H1 (cell line): Measurements from ENCODE around the gene SPINT2. TPM values are rescaled to one million over a fixed set of nuclear protein-coding genes. Genes with fewer than 3 reads are reported as not detected.

Experiments
- CTCF ChIA-PET: fragments of 300-600 bp; sonication (Branson Sonifier 250); formaldehyde crosslinking; loops from one replicate; lab custom pipeline; 2021; ENCODE audit not compliant: partially characterized antibody; lab: Charles Lee
- POLR2A ChIA-PET: fragments of 300-600 bp; sonication (Branson Sonifier 250); formaldehyde crosslinking; loops from one replicate; lab custom pipeline; 2021; ENCODE audit warnings: inconsistent platforms; ENCODE audit not compliant: partially characterized antibody; lab: Charles Lee
- DNase-seq, 2 experiments: peaks; one replicate each; pipeline versions ENCODE4 v3.0.0 to v3.0.0-alpha.2; 2010 to 2022; ENCODE audit warnings: low spot score in 2 of 2, low read depth in 1 of 2, mixed read lengths in 1 of 2
- FAIRE-seq: peaks from 2 replicates; lab custom pipeline; 2011; peaks lifted over from hg19 to GRCh38; lab: Jason Lieb, UNC
- H2AFZ ChIP-seq: 2 replicates; pipeline ENCODE4 v1.8.1; 2012; ENCODE audit warnings: low read length, inconsistent platforms
- H2AK5ac ChIP-seq: 2 replicates; pipeline ENCODE4 v1.6.1; 2013; ENCODE audit warnings: low read depth, low read length
- H2BK120ac ChIP-seq: replicated peaks from 2 replicates; pipeline ENCODE3; 2013; ENCODE audit warnings: low read depth, low read length, inconsistent platforms
- H2BK12ac ChIP-seq: 2 replicates; pipeline ENCODE4 v1.6.1; 2013; ENCODE audit warnings: low read depth, low read length
- H2BK15ac ChIP-seq: 2 replicates; pipeline ENCODE4 v1.6.1; 2013; ENCODE audit warnings: low read length
- H2BK20ac ChIP-seq: 2 replicates; pipeline ENCODE4 v1.6.1; 2013; ENCODE audit warnings: low read length
- H2BK5ac ChIP-seq: 2 replicates; pipeline ENCODE4 v1.6.1; 2013; ENCODE audit warnings: low read depth, low read length
- H3K14ac ChIP-seq: 2 replicates; pipeline ENCODE4 v1.6.1; 2013; ENCODE audit warnings: inconsistent platforms; ENCODE audit not compliant: insufficient read length
- H3K18ac ChIP-seq: 2 replicates; pipeline ENCODE4 v1.6.1; 2013; ENCODE audit warnings: low read length; ENCODE audit errors: extremely low read depth
- H3K23ac ChIP-seq: 2 replicates; pipeline ENCODE4 v1.6.1; 2013; ENCODE audit warnings: inconsistent platforms; ENCODE audit not compliant: insufficient read length
- H3K23me2 ChIP-seq: 2 replicates; pipeline ENCODE4 v1.6.1; 2013; ENCODE audit warnings: low read depth, low read length
- H3K27ac ChIP-seq: 2 replicates; pipeline ENCODE4 v1.6.1; 2011; ENCODE audit warnings: low read depth, low read length, inconsistent platforms
- H3K27me3 ChIP-seq, 4 experiments: replicated peaks in 1 of 4; 1 replicate in 1 of 4; 2 replicates in 3 of 4; pipeline versions ENCODE4 v1.6.1 to v1.8.1; 2011 to 2013; ENCODE audit warnings: low read length in 3 of 4, mild to moderate bottlenecking in 3 of 4, inconsistent platforms in 2 of 4, mixed read lengths in 2 of 4, moderate library complexity in 1 of 4; ENCODE audit not compliant: control insufficient read depth in 3 of 4, insufficient read depth in 3 of 4; ENCODE audit errors: extremely low read depth in 1 of 4
- H3K36me3 ChIP-seq, 4 experiments: 2 replicates each; pipeline versions ENCODE4 v1.6.1 to v1.8.1; 2011 to 2013; ENCODE audit warnings: mild to moderate bottlenecking in 4 of 4, low read length in 3 of 4, moderate library complexity in 2 of 4, control low read depth in 1 of 4, inconsistent platforms in 1 of 4; ENCODE audit not compliant: insufficient read depth in 4 of 4, control insufficient read depth in 2 of 4
- H3K4ac ChIP-seq: replicated peaks from 2 replicates; pipeline ENCODE3; 2013; ENCODE audit warnings: low read length, low read depth, mixed read lengths, inconsistent platforms; ENCODE audit not compliant: insufficient read length
- H3K4me1 ChIP-seq, 4 experiments: replicated peaks in 1 of 4; 1 replicate in 1 of 4; 2 replicates in 3 of 4; pipeline versions ENCODE4 v1.6.1 to v1.8.1; 2011 to 2013; ENCODE audit warnings: low read length in 3 of 4, inconsistent platforms in 2 of 4, mixed read lengths in 1 of 4; ENCODE audit not compliant: insufficient read depth in 4 of 4, control insufficient read depth in 3 of 4
- H3K4me2 ChIP-seq, 2 experiments: 2 replicates each; pipeline versions ENCODE4 v1.6.1 to v1.8.1; 2011 to 2013; ENCODE audit warnings: low read depth in 2 of 2, low read length in 2 of 2, control low read depth in 1 of 2, inconsistent platforms in 1 of 2, mild to moderate bottlenecking in 1 of 2; ENCODE audit not compliant: insufficient read depth in 1 of 2
- H3K4me3 ChIP-seq, 4 experiments: fragments of 200-600, 300-600 bp in 1 of 4; sonication (generic), shearing (Covaris generic), sonication (Bioruptor Twin) in 1 of 4; 2 replicates each; pipeline versions ENCODE4 v1.5.1 to v1.8.1; 2011 to 2016; ENCODE audit warnings: low read length in 4 of 4, low read depth in 3 of 4, control low read depth in 2 of 4, inconsistent platforms in 2 of 4, mild to moderate bottlenecking in 2 of 4, mixed read lengths in 1 of 4, moderate library complexity in 1 of 4; ENCODE audit not compliant: insufficient read depth in 2 of 4; ENCODE audit errors: extremely low read depth in 1 of 4
- H3K56ac ChIP-seq: replicated peaks from 2 replicates; pipeline ENCODE3; 2013; ENCODE audit warnings: low read depth, mild to moderate bottlenecking, mixed read lengths, low read length, inconsistent platforms; ENCODE audit not compliant: insufficient read length
- H3K79me1 ChIP-seq: 2 replicates; pipeline ENCODE4 v1.6.1; 2013; ENCODE audit warnings: low read depth, low read length, control low read depth
- H3K79me2 ChIP-seq, 2 experiments: 2 replicates each; pipeline versions ENCODE4 v1.6.1 to v1.8.1; 2012 to 2013; ENCODE audit warnings: low read length in 2 of 2, mild to moderate bottlenecking in 2 of 2, inconsistent platforms in 1 of 2; ENCODE audit not compliant: insufficient read depth in 2 of 2, control insufficient read depth in 1 of 2
- H3K9ac ChIP-seq, 4 experiments: replicated peaks in 1 of 4; 1 replicate in 1 of 4; 2 replicates in 3 of 4; pipeline versions ENCODE4 v1.6.1 to v1.8.1; 2011 to 2013; ENCODE audit warnings: low read depth in 3 of 4, low read length in 3 of 4, control low read depth in 2 of 4, mild to moderate bottlenecking in 2 of 4, moderate library complexity in 2 of 4, inconsistent platforms in 1 of 4; ENCODE audit errors: extremely low read depth in 1 of 4
- H3K9me3 ChIP-seq, 2 experiments: 2 replicates each; pipeline versions ENCODE4 v1.6.1 to v1.8.1; 2012 to 2013; ENCODE audit warnings: mild to moderate bottlenecking in 2 of 2, moderate library complexity in 2 of 2, control low read depth in 1 of 2, inconsistent platforms in 1 of 2, low read depth in 1 of 2, low read length in 1 of 2, mixed read lengths in 1 of 2; ENCODE audit not compliant: insufficient read depth in 2 of 2
- H4K20me1 ChIP-seq, 2 experiments: replicated peaks in 1 of 2; 2 replicates each; pipeline versions ENCODE3 to v1.8.1; 2011 to 2013; ENCODE audit warnings: inconsistent platforms in 2 of 2, low read length in 2 of 2, mild to moderate bottlenecking in 1 of 2; ENCODE audit not compliant: insufficient read depth in 2 of 2, control insufficient read depth in 1 of 2
- H4K5ac ChIP-seq: 2 replicates; pipeline ENCODE4 v1.6.1; 2013; ENCODE audit warnings: low read length, low read depth, mixed read lengths, inconsistent platforms; ENCODE audit not compliant: insufficient read length
- H4K8ac ChIP-seq: 2 replicates; pipeline ENCODE4 v1.8.0; 2013; ENCODE audit warnings: mild to moderate bottlenecking, moderate library complexity, low read length, inconsistent platforms; ENCODE audit not compliant: insufficient read depth; ENCODE audit errors: extremely low read depth
- H4K91ac ChIP-seq: replicated peaks from 2 replicates; pipeline ENCODE3; 2013; ENCODE audit warnings: low read length, mixed read lengths, inconsistent platforms; ENCODE audit not compliant: insufficient read length
- CEBPB ChIP-seq: IDR thresholded peaks from 2 replicates; pipeline ENCODE4 v1.6.1; 2012; ENCODE audit warnings: low read depth, low read length
- KDM5A ChIP-seq: fragments of 200-600 bp; IDR thresholded peaks from 2 replicates; pipeline ENCODE4 v1.7.1; 2012; ENCODE audit warnings: mild to moderate bottlenecking, low read length, inconsistent platforms, mixed read lengths
- NANOG ChIP-seq: IDR thresholded peaks from 2 replicates; pipeline ENCODE4 v1.6.1; 2011; ENCODE audit warnings: low read length, low read depth, mild to moderate bottlenecking, inconsistent platforms; ENCODE audit not compliant: insufficient read depth, poor library complexity, severe bottlenecking
- PHF8 ChIP-seq: fragments of 200-600 bp; sonication (generic); conservative IDR thresholded peaks from 2 replicates; pipeline ENCODE4 v1.7.1; 2012; ENCODE audit warnings: low read depth, mild to moderate bottlenecking, inconsistent platforms, low read length, moderate library complexity
- POLR2AphosphoS5 ChIP-seq: IDR thresholded peaks from 2 replicates; pipeline ENCODE4 v1.6.1; 2011; ENCODE audit warnings: low read depth, low read length
- SP2 ChIP-seq: IDR thresholded peaks from 2 replicates; pipeline ENCODE4 v1.6.1; 2012; ENCODE audit warnings: mild to moderate bottlenecking, low read length, inconsistent platforms
- polyA plus RNA-seq, 7 experiments: library from polyadenylated mRNA; depleted of rRNA in 3 of 7; stranded (reverse) in 5 of 7; unstranded in 2 of 7; fragments of >200 nt in 5 of 7; fragments of 200-250 nt in 2 of 7; gene quantifications; 1 replicate in 5 of 7; 2 replicates in 1 of 7; 4 replicates in 1 of 7; pipeline versions ENCODE4 v1.2.1 to v1.2.3, GENCODE V29; 2011 to 2013; ENCODE audit warnings: missing spikeins in 2 of 7, mixed read lengths in 2 of 7
- total RNA-seq: library from RNA; stranded (reverse); fragmentation: NEBNext Ultra II Directional; extraction: Animal tissue kit (Norgen Biotek cat#: 25700); gene quantifications from 2 replicates; pipeline ENCODE4 v1.2.1, GENCODE V29; 2021

SPINT2 gene
- total and polyA plus RNA-seq, 2 of the 8 experiments (the other 6 are each of a cell fraction or from before 2014, with no cell fraction given), result 294 to 296 TPM

GRCh38 chr19:38250428-38250820 is 13.9 kb upstream of the SPINT2 start:
- H3K36me3 ChIP-seq, result no peaks in the 10 kb centered on the region
- H3K4me3 ChIP-seq, result peak overlapping the region in 1 of 4 experiments; percentile 50; a peak in 3 of 8 replicates
- no peak for FAIRE-seq
- H3K27me3 ChIP-seq, result peaks cover 0 to 4% (median 3%) of the 10 kb centered on the region in 4 experiments; a peak in 3 of 7 replicates
- CTCF ChIA-PET, result interaction anchor here (0.9 to 5.1 kb wide), 8 partner anchors 15 to 144 kb away, joined by 3 to 24 read pairs (median 4); partner anchors contain the start of gene SPINT2
- 0 out of 2 replicates have a peak overlapping the region, but pooled peaks have one; percentile 9 for H3K18ac ChIP-seq
- no peak overlapping the region for H2BK120ac ChIP-seq
- POLR2A ChIA-PET, result interaction anchor here (1.3 to 3.4 kb wide), 7 partner anchors 13 to 53 kb away, joined by 3 to 19 read pairs (median 4); partner anchors contain the start of genes C19orf33 and SPINT2
- DNase-seq, result no peak
- no peaks in the 10 kb centered on the region for H3K79me2 ChIP-seq
- no peak overlapping the region; the same call in 1 of the 2 replicates for H2AK5ac ChIP-seq
- H2BK20ac ChIP-seq, result peak overlapping the region; percentile 74; the same call in 1 of the 2 replicates
- peaks cover 5% of the 10 kb centered on the region; the same call in 1 of the 2 replicates for H3K23me2 ChIP-seq
- no peak overlapping the region for H2AFZ ChIP-seq
- no peak overlapping the region for H4K5ac ChIP-seq
- H3K27ac ChIP-seq, result no peak overlapping the region
- H3K9me3 ChIP-seq, result no peaks in the 10 kb centered on the region
- H2BK5ac ChIP-seq, result peak overlapping the region; percentile 6; the same call in 1 of the 2 replicates
- peak overlapping the region; percentile 58 to 75 for H3K4me2 ChIP-seq
- 0 out of 2 replicates have a peak, but pooled peaks cover 2% of the 10 kb centered on the region for H3K79me1 ChIP-seq
- no peak overlapping the region for H3K14ac ChIP-seq
- no peak overlapping the region for H3K56ac ChIP-seq
- H3K4me1 ChIP-seq, result peaks cover 10 to 34% (median 21%) of the 10 kb centered on the region in 4 experiments
- H3K4ac ChIP-seq, result no peak overlapping the region
- H4K91ac ChIP-seq, result peak overlapping the region; percentile 0
- no peak overlapping the region; the same call in 1 of the 2 replicates for H2BK12ac ChIP-seq
- no peaks in the 10 kb centered on the region for H4K20me1 ChIP-seq
- no peak overlapping the region for H3K23ac ChIP-seq
- H3K9ac ChIP-seq, result no peak overlapping the region
- no peak overlapping the region; the same call in 1 of the 2 replicates for H2BK15ac ChIP-seq
- no peak overlapping the region for H4K8ac ChIP-seq
- no peak for TF ChIP-seq KDM5A
- no peak for TF ChIP-seq SP2
- TF ChIP-seq NANOG, result no peak
- TF ChIP-seq CEBPB, result no peak
- TF ChIP-seq POLR2AphosphoS5, result no peak
- no peak for TF ChIP-seq PHF8
